SK-N-SH (cell line): Measurements from ENCODE around the gene KCNC4. TPM values are rescaled to one million over a fixed set of nuclear protein-coding genes. Genes with fewer than 3 reads are reported as not detected.

Source experiments
- CTCF ChIA-PET: fragments of 300-600, 350-600 bp; formaldehyde crosslinking; extraction: SDS; loops from one replicate; lab custom pipeline; 2021; lab: Yijun Ruan, JAX
- POLR2A ChIA-PET: fragments of 350-600 bp; sonication (Branson Sonifier 250); formaldehyde crosslinking; extraction: SDS; loops from one replicate; lab custom pipeline; 2020; ENCODE audit warnings: antibody characterized with exemption, inconsistent platforms; lab: Yijun Ruan, JAX
- DNase-seq: peaks from one replicate; pipeline ENCODE4 v3.0.0; 2012
- H2AFZ ChIP-seq: fragments of 200-600 bp; sonication (generic); 2 replicates; pipeline ENCODE4 v1.8.1; 2016; ENCODE audit warnings: antibody characterized with exemption, mild to moderate bottlenecking, low read depth
- H3F3A ChIP-seq: fragments of 200-600 bp; sonication (generic); replicated peaks from 2 replicates; pipeline ENCODE3; 2016; ENCODE audit warnings: antibody characterized with exemption, mild to moderate bottlenecking; ENCODE audit not compliant: insufficient read depth
- H3K27ac ChIP-seq, 2 experiments: fragments of 200-500 bp in 1 of 2; fragments of 200-600 bp in 1 of 2; sonication (Bioruptor generic) in 1 of 2; sonication (generic), shearing (Covaris generic) in 1 of 2; 2 replicates each; pipeline versions ENCODE4 v1.5.1 to v1.6.1; 2014 to 2016; ENCODE audit warnings: low read depth in 2 of 2, inconsistent platforms in 1 of 2, low read length in 1 of 2, mild to moderate bottlenecking in 1 of 2, mixed read lengths in 1 of 2
- H3K27me3 ChIP-seq: fragments of 200-600 bp; sonication (generic), shearing (Covaris generic); 2 replicates; pipeline ENCODE4 v1.6.1; 2016; ENCODE audit warnings: mixed run types; ENCODE audit not compliant: insufficient read depth
- H3K36me3 ChIP-seq, 2 experiments: fragments of 200-500 bp in 1 of 2; fragments of 200-600 bp in 1 of 2; sonication (Bioruptor generic) in 1 of 2; sonication (generic) in 1 of 2; replicated peaks in 1 of 2; 2 replicates each; pipeline versions ENCODE3 to v1.5.1; 2014 to 2016; ENCODE audit warnings: low read length in 1 of 2, mild to moderate bottlenecking in 1 of 2; ENCODE audit not compliant: insufficient read depth in 2 of 2, control insufficient read depth in 1 of 2
- H3K4me1 ChIP-seq, 2 experiments: fragments of 200-500 bp in 1 of 2; fragments of 200-600 bp in 1 of 2; sonication (Bioruptor generic) in 1 of 2; sonication (generic), shearing (Covaris generic) in 1 of 2; 2 replicates each; pipeline versions ENCODE4 v1.5.1 to v1.6.1; 2014 to 2016; ENCODE audit warnings: low read depth in 1 of 2, low read length in 1 of 2, mixed run types in 1 of 2; ENCODE audit not compliant: insufficient read depth in 2 of 2, control insufficient read depth in 1 of 2
- H3K4me2 ChIP-seq: fragments of 200-600 bp; sonication (generic), shearing (Covaris generic); 2 replicates; pipeline ENCODE4 v1.6.1; 2017; ENCODE audit warnings: mixed run types
- H3K4me3 ChIP-seq, 2 experiments: fragments of 200-500 bp in 1 of 2; fragments of 200-600 bp in 1 of 2; sonication (Bioruptor generic) in 1 of 2; sonication (generic), shearing (Covaris generic) in 1 of 2; 2 replicates each; pipeline versions ENCODE4 v1.5.1 to v1.8.1; 2014 to 2016; ENCODE audit warnings: low read depth in 2 of 2, inconsistent platforms in 1 of 2, low read length in 1 of 2, mild to moderate bottlenecking in 1 of 2, mixed read lengths in 1 of 2, moderate library complexity in 1 of 2
- H3K79me2 ChIP-seq: fragments of 200-600 bp; sonication (generic); 2 replicates; pipeline ENCODE4 v1.8.1; 2017; ENCODE audit warnings: mild to moderate bottlenecking; ENCODE audit not compliant: insufficient read depth
- H3K9ac ChIP-seq: fragments of 200-600 bp; sonication (generic); 2 replicates; pipeline ENCODE4 v1.6.1; 2017; ENCODE audit warnings: mixed run types
- H3K9me2 ChIP-seq: fragments of 200-600 bp; sonication (generic); 2 replicates; pipeline ENCODE4 v1.6.1; 2017; ENCODE audit warnings: mixed run types
- H3K9me3 ChIP-seq: fragments of 200-600 bp; sonication (generic); 2 replicates; pipeline ENCODE4 v1.6.1; 2017; ENCODE audit warnings: mixed run types, mild to moderate bottlenecking, moderate library complexity
- H4K20me1 ChIP-seq: fragments of 200-600 bp; sonication (generic); 2 replicates; pipeline ENCODE4 v1.6.1; 2017; ENCODE audit warnings: mild to moderate bottlenecking, mixed run types; ENCODE audit not compliant: insufficient read depth
- EZH2phosphoT487 ChIP-seq: fragments of 200-600 bp; sonication (generic); IDR thresholded peaks from 2 replicates; pipeline ENCODE4 v1.6.1; 2017; ENCODE audit warnings: low read depth, mixed run types, mild to moderate bottlenecking, antibody characterized with exemption, moderate library complexity, borderline replicate concordance
- FOSL2 ChIP-seq: IDR thresholded peaks from 2 replicates; pipeline ENCODE4 v1.4.0; 2012; ENCODE audit warnings: low read depth, mild to moderate bottlenecking, moderate library complexity, borderline replicate concordance
- FOXJ3 ChIP-seq: sonication (generic); formaldehyde crosslinking; IDR thresholded peaks from 2 replicates; pipeline ENCODE4 v1.5.1; 2020; ENCODE audit warnings: mild to moderate bottlenecking, missing genetic modification reagents
- FOXM1 ChIP-seq: IDR thresholded peaks from 2 replicates; pipeline ENCODE4 v1.4.0; 2012; ENCODE audit warnings: low read depth, mild to moderate bottlenecking
- MEF2A ChIP-seq: IDR thresholded peaks from 2 replicates; pipeline ENCODE4 v1.4.0; 2012; ENCODE audit warnings: low read depth, borderline replicate concordance
- NRF1 ChIP-seq: IDR thresholded peaks from 2 replicates; pipeline ENCODE4 v1.6.1; 2012; ENCODE audit warnings: low read depth, mild to moderate bottlenecking, low read length
- RCOR1 ChIP-seq: fragments of 150-350 bp; IDR thresholded peaks from 2 replicates; pipeline ENCODE4 v1.6.1; 2017; ENCODE audit warnings: antibody characterized with exemption, low read length
- TCF12 ChIP-seq: IDR thresholded peaks from 2 replicates; pipeline ENCODE4 v1.4.0; 2012
- TEAD4 ChIP-seq: IDR thresholded peaks from 2 replicates; pipeline ENCODE4 v1.4.0; 2012; ENCODE audit warnings: mild to moderate bottlenecking, borderline replicate concordance; ENCODE audit not compliant: insufficient read depth
- WGBS: methylation state at CpG from one replicate; pipeline ENCODE4 v1.1.6; 2017; ENCODE audit warnings: low lambda C conversion rate; 5-methylcytosine and 5-hydroxymethylcytosine counted together
- polyA plus RNA-seq, 3 experiments: library from polyadenylated mRNA; depleted of rRNA; stranded (reverse); fragments of >200 nt; gene quantifications; 2 replicates each; pipeline ENCODE4 v1.2.3, GENCODE V29; 2012
- TF ChIP-seq, protein P1 (sequence below): IDR thresholded peaks from 2 replicates; pipeline ENCODE4 v1.6.1; 2012; ENCODE audit warnings: mild to moderate bottlenecking, low read depth, low read length, moderate library complexity
- TF ChIP-seq, protein P2 (sequence below): IDR thresholded peaks from 2 replicates; pipeline ENCODE4 v1.4.0; 2012; ENCODE audit warnings: low read depth, borderline replicate concordance
- TF ChIP-seq, protein P3 (sequence below): IDR thresholded peaks from 2 replicates; pipeline ENCODE4 v1.4.0; 2012; ENCODE audit warnings: low read depth
- TF ChIP-seq, protein P4 (sequence below): fragments of 150-350 bp; IDR thresholded peaks from 2 replicates; pipeline ENCODE4 v1.6.1; 2017; ENCODE audit warnings: antibody characterized with exemption, low read length, low read depth, borderline replicate concordance
- TF ChIP-seq, protein P5 (sequence below): IDR thresholded peaks from 2 replicates; pipeline ENCODE4; 2012

The KCNC4 gene
- polyA plus RNA-seq, 1 of the 3 experiments (the other 2 are of a cell fraction): 0.51 TPM

DNA sequence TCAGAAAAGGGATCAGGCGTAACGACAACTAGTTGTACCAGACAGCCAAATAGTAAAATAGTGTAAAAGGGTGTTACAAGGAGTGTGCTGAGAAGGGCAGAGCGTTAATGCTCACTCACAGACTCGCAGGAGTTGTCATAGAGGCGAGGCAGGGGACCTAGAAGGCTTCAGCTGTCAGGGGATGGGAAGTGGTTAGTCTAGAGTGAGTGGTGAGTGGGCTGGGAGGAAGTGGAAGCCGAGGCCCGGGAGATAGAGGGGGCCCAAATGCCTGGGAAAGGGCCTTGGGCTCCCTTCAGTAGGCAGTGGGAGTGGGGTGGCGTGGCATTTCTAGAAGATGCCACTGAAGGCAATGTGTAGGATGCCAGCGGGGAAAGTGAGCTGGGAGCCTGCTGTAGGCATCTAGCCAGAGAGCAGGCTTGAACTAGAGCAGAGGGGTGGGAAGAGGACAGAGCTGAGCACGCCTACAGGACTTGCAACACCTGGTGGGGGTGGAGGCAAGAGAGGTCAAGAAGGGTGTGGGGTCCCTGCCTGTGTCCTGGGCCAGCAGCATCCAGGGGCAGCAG is 49.5 kb upstream of the KCNC4 start:
- DNase-seq: no peak
- Histone ChIP-seq H3K27ac (no peak overlapping the region), H3K4me2 (no peak overlapping the region), H4K20me1 (no peaks in the 10 kb centered on the region), H2AFZ (no peak overlapping the region), H3K27me3 (no peaks in the 10 kb centered on the region; the same call in 1 of the 2 replicates), H3K9ac (no peak overlapping the region), H3K36me3 (no peaks in the 10 kb centered on the region), H3K4me1 (peaks cover 0 to 35% of the 10 kb centered on the region in 2 experiments; a peak in 2 of 4 replicates), H3K9me2 (no peaks in the 10 kb centered on the region), H3F3A (no peaks in the 10 kb centered on the region), H3K4me3 (no peak overlapping the region), H3K79me2 (no peaks in the 10 kb centered on the region), H3K9me3 (no peaks in the 10 kb centered on the region)
- TF ChIP-seq TEAD4 (no peak), TCF12 (no peak), NRF1 (no peak)
- TF ChIP-seq, protein P1, sequence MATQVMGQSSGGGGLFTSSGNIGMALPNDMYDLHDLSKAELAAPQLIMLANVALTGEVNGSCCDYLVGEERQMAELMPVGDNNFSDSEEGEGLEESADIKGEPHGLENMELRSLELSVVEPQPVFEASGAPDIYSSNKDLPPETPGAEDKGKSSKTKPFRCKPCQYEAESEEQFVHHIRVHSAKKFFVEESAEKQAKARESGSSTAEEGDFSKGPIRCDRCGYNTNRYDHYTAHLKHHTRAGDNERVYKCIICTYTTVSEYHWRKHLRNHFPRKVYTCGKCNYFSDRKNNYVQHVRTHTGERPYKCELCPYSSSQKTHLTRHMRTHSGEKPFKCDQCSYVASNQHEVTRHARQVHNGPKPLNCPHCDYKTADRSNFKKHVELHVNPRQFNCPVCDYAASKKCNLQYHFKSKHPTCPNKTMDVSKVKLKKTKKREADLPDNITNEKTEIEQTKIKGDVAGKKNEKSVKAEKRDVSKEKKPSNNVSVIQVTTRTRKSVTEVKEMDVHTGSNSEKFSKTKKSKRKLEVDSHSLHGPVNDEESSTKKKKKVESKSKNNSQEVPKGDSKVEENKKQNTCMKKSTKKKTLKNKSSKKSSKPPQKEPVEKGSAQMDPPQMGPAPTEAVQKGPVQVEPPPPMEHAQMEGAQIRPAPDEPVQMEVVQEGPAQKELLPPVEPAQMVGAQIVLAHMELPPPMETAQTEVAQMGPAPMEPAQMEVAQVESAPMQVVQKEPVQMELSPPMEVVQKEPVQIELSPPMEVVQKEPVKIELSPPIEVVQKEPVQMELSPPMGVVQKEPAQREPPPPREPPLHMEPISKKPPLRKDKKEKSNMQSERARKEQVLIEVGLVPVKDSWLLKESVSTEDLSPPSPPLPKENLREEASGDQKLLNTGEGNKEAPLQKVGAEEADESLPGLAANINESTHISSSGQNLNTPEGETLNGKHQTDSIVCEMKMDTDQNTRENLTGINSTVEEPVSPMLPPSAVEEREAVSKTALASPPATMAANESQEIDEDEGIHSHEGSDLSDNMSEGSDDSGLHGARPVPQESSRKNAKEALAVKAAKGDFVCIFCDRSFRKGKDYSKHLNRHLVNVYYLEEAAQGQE: no peak
- ChIA-PET CTCF (interaction anchor here (1.0 to 10.4 kb wide), 5 partner anchors 8 to 131 kb away, joined by 3 to 76 read pairs (median 7); partner anchors contain the start of gene SLC6A17), POLR2A (no interaction called here)
- 48% methylated on average over 10 of the region's 10 CpGs for WGBS

DNA sequence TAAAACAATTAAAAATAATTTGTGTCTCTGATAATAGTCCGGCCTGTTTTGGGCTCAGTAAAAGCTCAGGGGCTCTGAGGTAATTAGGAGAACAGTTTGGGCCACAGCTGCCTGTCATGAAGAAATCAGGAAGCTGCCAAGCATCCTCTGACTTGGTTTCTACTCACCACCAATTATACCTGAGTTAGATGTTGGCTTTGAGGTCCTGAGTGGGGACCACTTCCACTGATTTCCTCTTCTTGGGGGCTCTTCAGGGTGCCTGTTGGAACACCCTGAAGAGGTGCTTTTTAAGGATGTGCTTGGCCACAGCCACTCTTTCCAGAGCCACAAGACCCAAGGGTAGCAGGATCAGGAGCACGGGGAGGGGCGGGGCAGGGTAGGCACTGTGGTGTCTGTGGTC is 48.9 kb upstream of the KCNC4 start:
- H3K4me3 ChIP-seq: no peak overlapping the region
- peaks cover 0 to 38% of the 10 kb centered on the region in 2 experiments; a peak in 2 of 4 replicates for H3K4me1 ChIP-seq
- H2AFZ ChIP-seq: no peak overlapping the region
- H3K27ac ChIP-seq: no peak overlapping the region
- POLR2A ChIA-PET: no interaction called here
- 71% methylated on average over 3 of the region's 3 CpGs for WGBS
- H4K20me1 ChIP-seq: no peaks in the 10 kb centered on the region
- no peaks in the 10 kb centered on the region for H3K79me2 ChIP-seq
- TF ChIP-seq, protein P1: no peak
- TF ChIP-seq EZH2phosphoT487: no peak
- TF ChIP-seq, protein P2, sequence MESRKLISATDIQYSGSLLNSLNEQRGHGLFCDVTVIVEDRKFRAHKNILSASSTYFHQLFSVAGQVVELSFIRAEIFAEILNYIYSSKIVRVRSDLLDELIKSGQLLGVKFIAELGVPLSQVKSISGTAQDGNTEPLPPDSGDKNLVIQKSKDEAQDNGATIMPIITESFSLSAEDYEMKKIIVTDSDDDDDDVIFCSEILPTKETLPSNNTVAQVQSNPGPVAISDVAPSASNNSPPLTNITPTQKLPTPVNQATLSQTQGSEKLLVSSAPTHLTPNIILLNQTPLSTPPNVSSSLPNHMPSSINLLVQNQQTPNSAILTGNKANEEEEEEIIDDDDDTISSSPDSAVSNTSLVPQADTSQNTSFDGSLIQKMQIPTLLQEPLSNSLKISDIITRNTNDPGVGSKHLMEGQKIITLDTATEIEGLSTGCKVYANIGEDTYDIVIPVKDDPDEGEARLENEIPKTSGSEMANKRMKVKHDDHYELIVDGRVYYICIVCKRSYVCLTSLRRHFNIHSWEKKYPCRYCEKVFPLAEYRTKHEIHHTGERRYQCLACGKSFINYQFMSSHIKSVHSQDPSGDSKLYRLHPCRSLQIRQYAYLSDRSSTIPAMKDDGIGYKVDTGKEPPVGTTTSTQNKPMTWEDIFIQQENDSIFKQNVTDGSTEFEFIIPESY: no peak
- TF ChIP-seq RCOR1: no peak
- TF ChIP-seq FOXJ3 (CRISPR knock-in tag): no peak
- TF ChIP-seq, protein P3, sequence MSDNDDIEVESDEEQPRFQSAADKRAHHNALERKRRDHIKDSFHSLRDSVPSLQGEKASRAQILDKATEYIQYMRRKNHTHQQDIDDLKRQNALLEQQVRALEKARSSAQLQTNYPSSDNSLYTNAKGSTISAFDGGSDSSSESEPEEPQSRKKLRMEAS: no peak
- no peak for TF ChIP-seq FOSL2
- TF ChIP-seq, protein P4, sequence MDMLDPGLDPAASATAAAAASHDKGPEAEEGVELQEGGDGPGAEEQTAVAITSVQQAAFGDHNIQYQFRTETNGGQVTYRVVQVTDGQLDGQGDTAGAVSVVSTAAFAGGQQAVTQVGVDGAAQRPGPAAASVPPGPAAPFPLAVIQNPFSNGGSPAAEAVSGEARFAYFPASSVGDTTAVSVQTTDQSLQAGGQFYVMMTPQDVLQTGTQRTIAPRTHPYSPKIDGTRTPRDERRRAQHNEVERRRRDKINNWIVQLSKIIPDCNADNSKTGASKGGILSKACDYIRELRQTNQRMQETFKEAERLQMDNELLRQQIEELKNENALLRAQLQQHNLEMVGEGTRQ: no peak
- TF ChIP-seq FOXM1: no peak
- no peak for TF ChIP-seq MEF2A
- TF ChIP-seq, protein P5, sequence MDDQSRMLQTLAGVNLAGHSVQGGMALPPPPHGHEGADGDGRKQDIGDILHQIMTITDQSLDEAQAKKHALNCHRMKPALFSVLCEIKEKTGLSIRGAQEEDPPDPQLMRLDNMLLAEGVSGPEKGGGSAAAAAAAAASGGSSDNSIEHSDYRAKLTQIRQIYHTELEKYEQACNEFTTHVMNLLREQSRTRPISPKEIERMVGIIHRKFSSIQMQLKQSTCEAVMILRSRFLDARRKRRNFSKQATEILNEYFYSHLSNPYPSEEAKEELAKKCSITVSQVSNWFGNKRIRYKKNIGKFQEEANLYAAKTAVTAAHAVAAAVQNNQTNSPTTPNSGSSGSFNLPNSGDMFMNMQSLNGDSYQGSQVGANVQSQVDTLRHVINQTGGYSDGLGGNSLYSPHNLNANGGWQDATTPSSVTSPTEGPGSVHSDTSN: no peak
- DNase-seq: no peak
- H3K9me3 ChIP-seq: no peaks in the 10 kb centered on the region
- no peak overlapping the region for H3K4me2 ChIP-seq
- H3K27me3 ChIP-seq: no peaks in the 10 kb centered on the region; the same call in 1 of the 2 replicates
- H3K9me2 ChIP-seq: no peaks in the 10 kb centered on the region
- no peaks in the 10 kb centered on the region for H3K36me3 ChIP-seq
- CTCF ChIA-PET: interaction anchor here (1.0 to 10.4 kb wide), 5 partner anchors 9 to 151 kb away, joined by 3 to 76 read pairs (median 7); partner anchors contain the start of gene SLC6A17
- H3F3A ChIP-seq: no peaks in the 10 kb centered on the region
- H3K9ac ChIP-seq: no peak overlapping the region
